Caco-2 (cell line): ENCODE measurements around the gene CRTC1. TPM values are rescaled to one million over a fixed set of nuclear protein-coding genes. Genes with fewer than 3 reads are reported as not detected.

ENCODE experiments used
- BruUV-seq: library from RNA; stranded (reverse); fragments of 400-500 nt; replicated peaks from 2 replicates; lab custom pipeline; 2021; lab: Mats Ljungman, UMichigan
- CTCF ChIA-PET: fragments of 300-600 bp; sonication (Branson Sonifier 250); formaldehyde crosslinking; loops from one replicate; lab custom pipeline; 2022; ENCODE audit warnings: antibody characterized with exemption; lab: Charles Lee
- POLR2A ChIA-PET: fragments of 300-600 bp; sonication (Branson Sonifier 250); formaldehyde crosslinking; loops from one replicate; lab custom pipeline; 2022; ENCODE audit warnings: antibody characterized with exemption; lab: Charles Lee
- DNase-seq, 2 experiments: peaks; one replicate each; pipeline versions ENCODE4 v3.0.0 to v3.0.0-alpha.2; 2020 to 2022
- H3K27me3 ChIP-seq: replicated peaks from 2 replicates; pipeline ENCODE4 v1.6.0; 2011; ENCODE audit warnings: low read length; ENCODE audit not compliant: control insufficient read depth, insufficient read depth
- H3K36me3 ChIP-seq: 2 replicates; pipeline ENCODE4 v1.5.1; 2011; ENCODE audit warnings: low read length; ENCODE audit not compliant: control insufficient read depth, insufficient read depth
- H3K4me1 ChIP-seq: fragments of 250-450 bp; sonication (Bioruptor Pico); 2 replicates; pipeline ENCODE4 v1.5.1; 2020; ENCODE audit warnings: mild to moderate bottlenecking
- H3K4me3 ChIP-seq: 2 replicates; pipeline ENCODE4 v1.5.1; 2011; ENCODE audit warnings: low read depth, mild to moderate bottlenecking, control low read depth, low read length
- H3K9me3 ChIP-seq: fragments of 250-450 bp; sonication (Bioruptor Pico); 2 replicates; pipeline ENCODE4 v1.5.1; 2020; ENCODE audit warnings: mild to moderate bottlenecking, moderate library complexity
- H3K27ac Mint-ChIP-seq: one replicate; pipeline ENCODE4 v1.8.0; 2022; ENCODE audit warnings: mixed read lengths; ENCODE audit not compliant: unreplicated experiment
- H3K27me3 Mint-ChIP-seq: one replicate; pipeline ENCODE4 v1.8.0; 2022; ENCODE audit warnings: mixed read lengths; ENCODE audit not compliant: insufficient read depth, unreplicated experiment
- H3K36me3 Mint-ChIP-seq: one replicate; pipeline ENCODE4 v1.8.0; 2022; ENCODE audit warnings: mild to moderate bottlenecking, mixed read lengths; ENCODE audit not compliant: insufficient read depth, unreplicated experiment
- H3K4me1 Mint-ChIP-seq: one replicate; pipeline ENCODE4 v1.8.0; 2022; ENCODE audit warnings: low read depth, mixed read lengths; ENCODE audit not compliant: unreplicated experiment
- H3K4me3 Mint-ChIP-seq: one replicate; pipeline ENCODE4 v1.8.0; 2022; ENCODE audit warnings: mild to moderate bottlenecking, moderate library complexity, mixed read lengths; ENCODE audit not compliant: unreplicated experiment
- H3K9me3 Mint-ChIP-seq: one replicate; pipeline ENCODE4 v1.8.0; 2022; ENCODE audit warnings: mixed read lengths; ENCODE audit not compliant: unreplicated experiment
- CTCF ChIP-seq, 2 experiments: fragments of 200-600 bp in 1 of 2; IDR thresholded peaks; 1 replicate in 1 of 2; 2 replicates in 1 of 2; pipeline versions ENCODE4 v1.5.1 to v1.8.0; 2011 to 2022; ENCODE audit warnings: antibody characterized with exemption in 1 of 2, control low read depth in 1 of 2, inconsistent platforms in 1 of 2, low read depth in 1 of 2, low read length in 1 of 2, mild to moderate bottlenecking in 1 of 2, moderate library complexity in 1 of 2; ENCODE audit not compliant: insufficient read depth in 1 of 2, severe bottlenecking in 1 of 2, unreplicated experiment in 1 of 2
- intact Hi-C: fragments of 100-400 bp; cut with micrococcal nuclease; formaldehyde crosslinking; loops from one replicate; pipeline ENCODE4 v1.10.0; 2022; ENCODE audit not compliant: unreplicated experiment
- total RNA-seq: library from RNA; stranded (reverse); gene quantifications from 2 replicates; pipeline ENCODE4 v1.2.3, GENCODE V29; 2022

CRTC1 gene
- total RNA-seq, 1 experiment from 2014 or later: 13.8 TPM

GRCh38 chr19:18772620-18773587, 89.4 kb downstream of the CRTC1 start:
- H3K4me3 Mint-ChIP-seq: no peak overlapping the region
- intact Hi-C loops: no loop called here
- Histone ChIP-seq H3K9me3 (no peaks in the 10 kb centered on the region), H3K27me3 (no peaks in the 10 kb centered on the region), H3K4me1 (no peaks in the 10 kb centered on the region), H3K36me3 (no peaks in the 10 kb centered on the region), H3K4me3 (no peak overlapping the region)
- no peaks in the 10 kb centered on the region for H3K4me1 Mint-ChIP-seq
- TF ChIP-seq CTCF (IDR thresholded peaks at IDR 0.05; ENCODE audit: insufficient read depth in 1 of 2, low read depth in 1 of 2, low read length in 1 of 2, severe bottlenecking in 1 of 2, unreplicated experiment in 1 of 2): no peak
- CTCF ChIA-PET: interaction anchor here (0.6 to 1.3 kb wide), 3 partner anchors 32 to 91 kb away, joined by 3 to 5 read pairs (median 3); no protein-coding TSS in a partner anchor
- H3K36me3 Mint-ChIP-seq: peaks cover 22% of the 10 kb centered on the region
- POLR2A ChIA-PET: no interaction called here
- BruUV-seq: no TSS peak
- no peaks in the 10 kb centered on the region for H3K27me3 Mint-ChIP-seq
- no peak overlapping the region for H3K27ac Mint-ChIP-seq
- no peaks in the 10 kb centered on the region for H3K9me3 Mint-ChIP-seq
- DNase-seq: no peak

- Mint-ChIP-seq H3K4me1 (no peaks in the 10 kb centered on the region), H3K27me3 (no peaks in the 10 kb centered on the region), H3K27ac (no peak overlapping the region), H3K36me3 (peaks cover 22% of the 10 kb centered on the region), H3K9me3 (no peaks in the 10 kb centered on the region), H3K4me3 (no peak overlapping the region)
- DNase-seq: no peak
- Histone ChIP-seq H3K4me3 (no peak overlapping the region), H3K27me3 (no peaks in the 10 kb centered on the region), H3K36me3 (no peaks in the 10 kb centered on the region), H3K9me3 (no peaks in the 10 kb centered on the region), H3K4me1 (no peaks in the 10 kb centered on the region)
- no TSS peak for BruUV-seq
- POLR2A ChIA-PET: no interaction called here
- intact Hi-C loops: no loop called here
- CTCF ChIA-PET: interaction anchor here (0.6 to 1.3 kb wide), 2 partner anchors 73 to 90 kb away, joined by 3 read pairs; no protein-coding TSS in a partner anchor
- no peak for TF ChIP-seq CTCF (IDR thresholded peaks at IDR 0.05; ENCODE audit: insufficient read depth in 1 of 2, low read depth in 1 of 2, low read length in 1 of 2, severe bottlenecking in 1 of 2, unreplicated experiment in 1 of 2)
Observed at GRCh38 chr19:18773682-18774081, 90.2 kb downstream of the CRTC1 start.

GRCh38 chr19:18774107-18774506, 90.6 kb downstream of the CRTC1 start:
- Histone ChIP-seq H3K27me3 (no peaks in the 10 kb centered on the region; the same call in 1 of the 2 replicates), H3K9me3 (no peaks in the 10 kb centered on the region), H3K4me3 (no peak overlapping the region), H3K4me1 (no peaks in the 10 kb centered on the region), H3K36me3 (no peaks in the 10 kb centered on the region)
- no TSS peak for BruUV-seq
- no peaks in the 10 kb centered on the region for H3K27me3 Mint-ChIP-seq
- TF ChIP-seq CTCF (IDR thresholded peaks at IDR 0.05; ENCODE audit: insufficient read depth in 1 of 2, low read depth in 1 of 2, low read length in 1 of 2, severe bottlenecking in 1 of 2, unreplicated experiment in 1 of 2): no peak
- DNase-seq: no peak
- H3K36me3 Mint-ChIP-seq: peaks cover 22% of the 10 kb centered on the region
- ChIA-PET POLR2A (no interaction called here), CTCF (no interaction called here)
- H3K4me3 Mint-ChIP-seq: no peak overlapping the region
- H3K4me1 Mint-ChIP-seq: no peaks in the 10 kb centered on the region
- H3K27ac Mint-ChIP-seq: no peak overlapping the region
- H3K9me3 Mint-ChIP-seq: no peaks in the 10 kb centered on the region
- intact Hi-C loops: no loop called here
